ENCODE results near the gene LONRF3. TPM values are rescaled to one million over a fixed set of nuclear protein-coding genes. Genes with fewer than 3 reads are reported as not detected.

Gene LONRF3
- total and polyA plus RNA-seq, 2 of the 13 experiments (the other 11 are each of a cell fraction or from before 2014, with no cell fraction given) = 4.8 to 11.6 TPM

DNA sequence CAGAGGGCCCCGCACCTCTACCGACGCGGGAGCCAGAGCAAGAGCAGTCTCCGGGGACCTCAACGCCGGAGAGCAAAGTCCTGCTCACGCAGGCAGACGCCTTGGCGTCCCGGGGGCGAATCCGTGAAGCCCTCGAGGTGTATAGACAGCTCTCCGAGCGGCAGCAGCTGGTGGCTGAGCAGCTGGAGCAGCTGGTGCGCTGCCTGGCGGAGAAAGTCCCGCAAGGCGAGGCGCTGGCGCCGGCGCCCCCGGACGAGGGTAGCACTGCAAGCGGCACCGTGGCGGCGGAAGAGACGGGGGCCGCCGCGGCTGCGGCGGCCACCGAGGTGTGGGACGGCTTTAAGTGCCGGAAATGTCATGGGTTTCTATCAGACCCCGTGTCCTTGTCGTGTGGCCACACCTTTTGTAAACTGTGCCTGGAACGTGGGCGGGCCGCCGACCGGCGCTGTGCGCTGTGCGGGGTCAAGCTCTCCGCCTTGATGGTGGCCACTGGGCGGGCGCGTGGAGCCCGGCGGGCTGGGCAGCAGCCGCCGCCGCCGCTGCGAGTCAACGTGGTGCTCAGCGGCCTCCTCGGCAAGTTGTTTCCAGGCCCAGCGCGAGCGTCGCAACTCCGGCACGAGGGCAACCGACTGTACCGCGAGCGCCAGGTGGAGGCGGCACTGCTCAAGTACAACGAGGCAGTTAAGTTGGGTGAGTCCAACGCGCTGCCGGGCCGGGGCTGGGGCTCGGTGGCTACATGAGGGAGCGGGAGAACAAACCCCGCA is 672 bp downstream of the LONRF3 start (continued):
- TF ChIP-seq, protein P1, sequence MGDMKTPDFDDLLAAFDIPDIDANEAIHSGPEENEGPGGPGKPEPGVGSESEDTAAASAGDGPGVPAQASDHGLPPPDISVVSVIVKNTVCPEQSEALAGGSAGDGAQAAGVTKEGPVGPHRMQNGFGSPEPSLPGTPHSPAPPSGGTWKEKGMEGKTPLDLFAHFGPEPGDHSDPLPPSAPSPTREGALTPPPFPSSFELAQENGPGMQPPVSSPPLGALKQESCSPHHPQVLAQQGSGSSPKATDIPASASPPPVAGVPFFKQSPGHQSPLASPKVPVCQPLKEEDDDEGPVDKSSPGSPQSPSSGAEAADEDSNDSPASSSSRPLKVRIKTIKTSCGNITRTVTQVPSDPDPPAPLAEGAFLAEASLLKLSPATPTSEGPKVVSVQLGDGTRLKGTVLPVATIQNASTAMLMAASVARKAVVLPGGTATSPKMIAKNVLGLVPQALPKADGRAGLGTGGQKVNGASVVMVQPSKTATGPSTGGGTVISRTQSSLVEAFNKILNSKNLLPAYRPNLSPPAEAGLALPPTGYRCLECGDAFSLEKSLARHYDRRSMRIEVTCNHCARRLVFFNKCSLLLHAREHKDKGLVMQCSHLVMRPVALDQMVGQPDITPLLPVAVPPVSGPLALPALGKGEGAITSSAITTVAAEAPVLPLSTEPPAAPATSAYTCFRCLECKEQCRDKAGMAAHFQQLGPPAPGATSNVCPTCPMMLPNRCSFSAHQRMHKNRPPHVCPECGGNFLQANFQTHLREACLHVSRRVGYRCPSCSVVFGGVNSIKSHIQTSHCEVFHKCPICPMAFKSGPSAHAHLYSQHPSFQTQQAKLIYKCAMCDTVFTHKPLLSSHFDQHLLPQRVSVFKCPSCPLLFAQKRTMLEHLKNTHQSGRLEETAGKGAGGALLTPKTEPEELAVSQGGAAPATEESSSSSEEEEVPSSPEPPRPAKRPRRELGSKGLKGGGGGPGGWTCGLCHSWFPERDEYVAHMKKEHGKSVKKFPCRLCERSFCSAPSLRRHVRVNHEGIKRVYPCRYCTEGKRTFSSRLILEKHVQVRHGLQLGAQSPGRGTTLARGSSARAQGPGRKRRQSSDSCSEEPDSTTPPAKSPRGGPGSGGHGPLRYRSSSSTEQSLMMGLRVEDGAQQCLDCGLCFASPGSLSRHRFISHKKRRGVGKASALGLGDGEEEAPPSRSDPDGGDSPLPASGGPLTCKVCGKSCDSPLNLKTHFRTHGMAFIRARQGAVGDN (CRISPR knock-in tag; IDR thresholded peaks at IDR 0.05) = peak; percentile 62
- TF ChIP-seq TMF1 (CRISPR knock-in tag; IDR thresholded peaks at IDR 0.05; ENCODE audit: low read depth) = peak; percentile 62; the same call in 1 of the 2 replicates
- TF ChIP-seq HOXA9 (CRISPR knock-in tag; IDR thresholded peaks at IDR 0.05; ENCODE audit: borderline replicate concordance) = peak; percentile 19; the same call in 1 of the 2 replicates
- TF ChIP-seq KAT2B (IDR thresholded peaks at IDR 0.05; ENCODE audit: borderline replicate concordance, low read depth, low read length) = no peak
- no peak for TF ChIP-seq ZBTB2 (CRISPR knock-in tag; IDR thresholded peaks at IDR 0.05; ENCODE audit: low read depth)
- TF ChIP-seq MBNL3 (CRISPR knock-in tag; conservative IDR thresholded peaks at IDR 0.05) = no peak

Measured in HepG2 (cell line).